Measurements from ENCODE around the gene TMEM18. TPM values are rescaled to one million over a fixed set of nuclear protein-coding genes. Genes with fewer than 3 reads are reported as not detected.

TMEM18 gene
- total and polyA plus RNA-seq, 2 of the 13 experiments (the other 11 are each of a cell fraction or from before 2014, with no cell fraction given) = 45.9 to 49.4 TPM

DNA sequence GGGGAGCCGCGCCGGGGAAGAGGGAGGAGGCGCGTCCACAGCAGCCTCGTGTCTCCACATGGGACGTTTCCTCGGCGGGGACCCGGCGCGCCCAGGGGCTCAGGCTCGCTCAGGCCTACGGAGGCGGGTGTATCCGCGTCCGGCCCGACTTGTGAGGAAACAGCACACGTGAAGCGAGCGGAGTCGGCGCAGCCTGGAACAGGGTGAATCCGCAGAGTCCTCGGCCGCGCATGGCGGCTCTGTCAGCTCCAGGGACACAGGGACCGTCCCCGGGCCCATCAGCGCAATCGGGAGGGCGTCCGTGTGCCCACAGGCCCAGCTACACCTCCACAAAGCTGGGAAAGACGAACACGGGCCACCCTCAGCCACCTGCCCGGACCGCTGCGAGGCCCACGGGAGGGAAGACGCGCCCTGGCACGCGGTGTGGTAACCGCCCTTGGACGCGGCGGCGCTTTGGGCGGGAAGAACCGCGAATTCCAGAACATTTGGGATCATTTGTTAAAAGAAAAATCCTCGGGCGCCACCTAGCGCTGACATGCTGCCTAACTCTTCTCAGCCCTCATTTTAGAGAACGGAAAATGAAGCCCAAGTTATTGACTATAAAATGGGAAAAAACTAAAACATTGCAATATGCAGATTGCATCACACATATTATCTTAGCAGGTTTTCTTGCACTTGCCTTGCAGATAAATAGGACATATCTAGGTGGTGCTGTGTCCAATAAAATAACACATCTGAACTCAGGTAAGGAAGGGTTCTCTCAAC, 40.4 kb downstream of the TMEM18 start (continued):
- TF ChIP-seq MIER2 (CRISPR knock-in tag; IDR thresholded peaks at IDR 0.05) (no peak), BORCS8-MEF2B (CRISPR knock-in tag; IDR thresholded peaks at IDR 0.05) (peak; percentile 80; the same call in 1 of the 2 replicates), ATF2 (CRISPR knock-in tag; IDR thresholded peaks at IDR 0.05) (no peak), RAD21 (CRISPR knock-in tag; IDR thresholded peaks at IDR 0.05) (peak; percentile 66), ZNF124 (CRISPR knock-in tag; IDR thresholded peaks at IDR 0.05) (no peak), YEATS2 (CRISPR knock-in tag; IDR thresholded peaks at IDR 0.05; ENCODE audit: borderline replicate concordance) (no peak), REL (CRISPR knock-in tag; conservative IDR thresholded peaks at IDR 0.05) (no peak), TRAFD1 (CRISPR knock-in tag; IDR thresholded peaks at IDR 0.05; ENCODE audit: borderline replicate concordance) (no peak), CAMTA2 (CRISPR knock-in tag; IDR thresholded peaks at IDR 0.05; ENCODE audit: borderline replicate concordance) (no peak), TFDP2 (CRISPR knock-in tag; IDR thresholded peaks at IDR 0.05) (peak; percentile 94), TCF7 (IDR thresholded peaks at IDR 0.05; ENCODE audit: low read depth) (no peak), FOXM1 (CRISPR knock-in tag; IDR thresholded peaks at IDR 0.05) (0 out of 2 replicates have a peak, but pooled peaks have one; percentile 58), HOXA3 (CRISPR knock-in tag; IDR thresholded peaks at IDR 0.05) (peak; percentile 45; the same call in 1 of the 2 replicates), SRF (IDR thresholded peaks at IDR 0.05; ENCODE audit: low read depth, low read length) (no peak), ZNF776 (CRISPR knock-in tag; IDR thresholded peaks at IDR 0.05) (peak; percentile 19; the same call in 1 of the 2 replicates), LRRFIP1 (CRISPR knock-in tag; conservative IDR thresholded peaks at IDR 0.05) (no peak), HINFP (CRISPR knock-in tag; IDR thresholded peaks at IDR 0.05; ENCODE audit: low read depth) (peak; percentile 71; the same call in 1 of the 2 replicates), HES4 (CRISPR knock-in tag; IDR thresholded peaks at IDR 0.05; ENCODE audit: borderline replicate concordance) (no peak)
- TF ChIP-seq, protein P1, sequence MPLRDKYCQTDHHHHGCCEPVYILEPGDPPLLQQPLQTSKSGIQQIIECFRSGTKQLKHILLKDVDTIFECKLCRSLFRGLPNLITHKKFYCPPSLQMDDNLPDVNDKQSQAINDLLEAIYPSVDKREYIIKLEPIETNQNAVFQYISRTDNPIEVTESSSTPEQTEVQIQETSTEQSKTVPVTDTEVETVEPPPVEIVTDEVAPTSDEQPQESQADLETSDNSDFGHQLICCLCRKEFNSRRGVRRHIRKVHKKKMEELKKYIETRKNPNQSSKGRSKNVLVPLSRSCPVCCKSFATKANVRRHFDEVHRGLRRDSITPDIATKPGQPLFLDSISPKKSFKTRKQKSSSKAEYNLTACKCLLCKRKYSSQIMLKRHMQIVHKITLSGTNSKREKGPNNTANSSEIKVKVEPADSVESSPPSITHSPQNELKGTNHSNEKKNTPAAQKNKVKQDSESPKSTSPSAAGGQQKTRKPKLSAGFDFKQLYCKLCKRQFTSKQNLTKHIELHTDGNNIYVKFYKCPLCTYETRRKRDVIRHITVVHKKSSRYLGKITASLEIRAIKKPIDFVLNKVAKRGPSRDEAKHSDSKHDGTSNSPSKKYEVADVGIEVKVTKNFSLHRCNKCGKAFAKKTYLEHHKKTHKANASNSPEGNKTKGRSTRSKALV (CRISPR knock-in tag; IDR thresholded peaks at IDR 0.05) = peak; percentile 33; the same call in 1 of the 2 replicates

All from HepG2 (cell line).